Daoy (cell line): ENCODE results near the gene EIF4E3. TPM values are rescaled to one million over a fixed set of nuclear protein-coding genes. Genes with fewer than 3 reads are reported as not detected.
A peak's percentile ranks its signal among the peaks of the same experiment; 100 is the strongest.

Experiments used
- DNase-seq: peaks from one replicate; pipeline ENCODE4 v3.0.0-alpha.2; 2015; ENCODE audit warnings: low read depth
- total RNA-seq: library from RNA; depleted of rRNA; stranded (reverse); fragments of >200 nt; shearing (Covaris generic); gene quantifications from 2 replicates; pipeline ENCODE4 v1.2.3, GENCODE V29; 2014

Gene EIF4E3
- total RNA-seq, 1 experiment from 2014 or later, result 1.7 TPM

- no peak for DNase-seq
These were observed 1.6 kb downstream of the EIF4E3 start for GRCh38 chr3:71723452-71724170.

GRCh38 chr3:71722693-71723092, 2.5 kb downstream of the EIF4E3 start:
- DNase-seq, result no peak

DNA sequence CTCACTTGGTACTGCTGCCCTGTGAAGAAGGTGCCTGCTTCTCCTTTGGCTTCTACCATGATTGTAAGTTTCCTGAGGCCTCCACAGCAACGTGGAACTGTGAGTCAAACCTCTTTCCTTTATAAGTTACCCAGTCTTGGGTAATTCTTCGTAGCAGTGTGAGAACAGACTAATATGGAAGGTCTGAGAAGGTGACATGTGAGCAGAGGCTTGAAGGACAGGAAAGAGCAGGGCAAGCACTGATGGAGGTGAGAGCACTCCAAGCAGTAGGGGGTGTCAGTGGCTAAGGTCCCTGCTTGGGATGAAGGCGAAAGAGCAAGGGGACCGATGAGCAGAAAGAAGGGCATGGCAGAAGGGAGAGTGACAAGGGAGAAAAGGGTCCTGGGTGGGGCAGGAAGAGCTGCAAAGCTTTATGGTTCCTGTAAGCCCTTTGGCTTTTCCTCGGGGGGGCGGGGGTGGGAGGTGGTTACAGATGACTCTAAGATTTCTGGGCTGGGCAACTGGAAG, 3.5 kb downstream of the EIF4E3 start:
- DNase-seq, result no peak

- DNase-seq, result no peak
These were observed 4.2 kb downstream of the EIF4E3 start for GRCh38 chr3:71721002-71721401.

- no peak for DNase-seq
These were observed 7.1 kb downstream of the EIF4E3 start for GRCh38 chr3:71718072-71718471.

GRCh38 chr3:71714595-71714994, 10.6 kb downstream of the EIF4E3 start:
- no peak for DNase-seq

- DNase-seq, result no peak
These were observed 12.2 kb downstream of the EIF4E3 start for GRCh38 chr3:71713041-71713440.

DNA sequence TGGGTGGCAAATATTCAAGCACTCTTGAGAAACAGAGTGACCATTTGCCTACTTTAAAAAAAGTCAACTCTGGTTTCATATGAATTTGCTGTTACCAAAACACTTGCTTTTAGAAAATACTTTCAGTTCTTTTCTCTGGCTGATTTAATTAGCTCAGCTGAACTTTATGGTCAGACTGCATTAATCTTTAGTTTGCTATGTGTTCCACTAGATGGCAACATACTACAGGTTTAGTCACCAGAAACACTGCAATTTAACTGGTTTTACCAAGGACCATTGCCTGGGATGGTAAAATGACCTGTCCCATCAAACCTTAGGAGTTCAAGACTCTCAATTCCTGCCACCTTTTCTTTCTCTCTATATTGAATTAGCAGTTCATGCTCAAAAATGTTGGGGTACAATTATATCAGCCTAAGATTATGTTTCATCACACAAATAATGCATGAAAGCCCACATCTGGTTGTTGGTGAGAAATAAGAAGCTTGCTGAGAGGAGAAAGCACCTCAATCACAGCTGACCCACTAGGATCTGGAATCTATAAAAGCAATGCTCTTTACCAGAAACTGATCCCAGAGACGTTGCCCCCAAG, 14.2 kb downstream of the EIF4E3 start:
- DNase-seq, result peak; percentile 15

DNA sequence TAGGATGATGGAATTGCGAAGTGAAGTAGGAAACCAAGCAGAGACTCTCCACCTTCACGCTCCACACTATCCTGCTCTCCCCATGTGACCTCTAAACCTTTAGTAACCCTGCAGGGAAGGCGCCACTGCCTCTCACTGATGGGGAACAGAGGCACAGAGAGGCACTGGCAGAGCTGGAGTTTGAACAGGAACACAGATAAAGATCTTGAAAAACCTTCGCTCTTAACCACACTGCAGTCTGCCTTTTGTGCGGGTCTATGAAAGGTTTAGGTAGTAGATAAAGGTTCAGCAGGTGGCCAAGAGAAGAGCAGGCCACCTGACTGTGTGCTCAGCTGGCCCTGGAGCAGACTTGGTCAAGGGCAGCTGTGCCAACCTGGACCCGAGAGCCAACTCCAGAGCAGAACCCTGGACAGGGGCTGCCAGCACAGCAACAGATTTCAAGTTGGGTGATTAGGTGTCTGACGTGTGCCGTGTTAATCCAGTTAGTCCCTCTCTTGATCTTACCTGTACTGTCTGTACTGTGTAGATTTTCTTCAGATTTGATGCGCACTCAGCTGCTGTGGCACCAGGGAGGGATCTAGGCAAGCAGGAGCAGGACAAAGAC, 15.2 kb downstream of the EIF4E3 start:
- DNase-seq, result no peak

DNA sequence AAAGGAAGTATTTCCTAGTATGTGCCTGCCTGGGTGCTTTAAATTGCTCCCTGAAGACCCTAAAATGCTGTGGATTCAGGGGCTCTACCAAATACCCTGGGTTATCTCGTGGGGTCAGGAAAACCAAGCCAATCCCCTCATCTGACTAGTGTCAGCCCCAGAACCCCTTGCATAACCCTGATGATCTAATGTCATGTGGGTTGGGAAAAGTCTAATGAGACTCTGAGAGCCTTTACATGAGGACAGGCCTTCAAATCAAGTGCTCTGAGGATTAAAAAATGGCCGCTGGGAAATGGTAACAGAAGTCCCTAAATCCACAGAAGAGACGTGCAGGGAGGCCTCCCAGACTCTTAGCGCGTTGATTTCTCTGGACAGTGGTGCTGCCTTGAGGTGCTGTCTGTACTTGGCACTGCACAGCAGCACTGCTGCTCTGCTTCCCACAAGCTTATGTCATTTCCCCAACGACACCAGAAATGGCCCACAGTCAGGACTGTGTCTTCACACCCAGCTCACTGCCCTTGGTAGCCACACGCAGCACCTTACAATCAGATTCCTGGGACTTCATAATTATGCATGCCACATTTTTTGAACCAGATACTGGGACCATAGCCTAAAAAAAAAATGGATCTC, 16.6 kb downstream of the EIF4E3 start:
- DNase-seq, result no peak

GRCh38 chr3:71707595-71707994, 17.6 kb downstream of the EIF4E3 start:
- DNase-seq, result no peak

- no peak for DNase-seq
These were observed 19.5 kb downstream of the EIF4E3 start for GRCh38 chr3:71705681-71706080.

DNA sequence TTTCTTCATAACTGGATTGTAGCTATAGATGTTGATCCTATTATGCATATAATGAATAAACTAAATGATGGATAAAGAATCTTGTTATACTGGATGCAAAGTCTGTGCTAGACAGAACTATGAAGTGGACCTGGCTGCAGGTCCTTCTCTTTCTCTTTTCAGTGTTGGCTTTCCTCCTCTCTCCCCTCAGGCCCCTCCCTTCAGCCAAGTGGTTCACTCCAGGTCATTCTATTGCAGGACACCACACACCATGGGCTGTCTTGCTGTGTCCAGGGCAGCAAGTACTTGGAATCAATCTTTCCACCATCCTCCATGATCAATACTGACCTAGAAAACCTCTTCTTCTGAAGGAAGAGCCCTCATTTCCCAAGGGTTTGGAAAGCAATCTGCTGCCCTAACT, 20.3 kb downstream of the EIF4E3 start:
- no peak for DNase-seq

DNA sequence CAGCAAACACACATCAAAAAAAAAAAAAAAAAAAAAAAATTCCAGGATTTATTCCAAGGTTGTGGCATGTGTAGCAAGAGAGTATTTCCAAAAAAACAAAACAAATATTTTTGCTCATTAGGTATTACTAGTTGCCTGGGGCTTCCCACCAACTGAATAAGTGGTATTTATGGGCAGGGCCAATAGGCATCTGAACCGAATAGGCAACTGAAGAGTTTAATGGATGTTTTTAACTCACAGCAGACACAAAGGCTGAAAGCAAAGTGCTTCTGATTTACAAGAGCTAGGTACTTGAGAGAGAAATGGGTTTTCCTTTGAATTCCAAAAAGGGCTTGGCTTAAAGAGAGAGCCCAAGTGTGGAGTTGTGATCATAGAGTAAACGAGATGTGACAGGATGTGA, 21.4 kb downstream of the EIF4E3 start:
- DNase-seq, result no peak

GRCh38 chr3:71702131-71703024, 22.8 kb downstream of the EIF4E3 start:
- DNase-seq, result no peak

DNA sequence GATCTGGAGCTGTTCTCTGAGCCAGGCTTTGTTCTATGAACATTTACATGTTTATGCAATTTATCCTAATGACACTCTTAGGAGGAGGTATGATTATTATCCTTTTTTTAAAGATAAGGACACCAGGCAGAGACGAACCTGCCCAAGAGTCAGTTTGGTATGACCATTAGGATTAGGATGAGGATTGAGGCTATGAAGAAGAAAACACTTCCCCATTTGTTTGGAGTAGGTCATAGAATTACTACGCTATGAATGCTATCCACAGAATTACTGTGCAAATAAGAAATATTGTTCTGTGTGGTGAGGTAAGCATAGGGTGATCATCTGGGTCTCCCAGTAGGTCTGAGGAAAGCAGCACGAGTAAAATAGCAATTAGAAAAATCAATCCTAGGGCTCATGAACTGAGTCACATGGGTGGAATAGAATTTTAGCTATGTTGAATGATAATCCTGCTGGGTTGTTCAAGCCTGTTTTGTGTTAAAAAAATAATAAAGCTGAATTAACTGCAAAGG, 23.9 kb downstream of the EIF4E3 start:
- no peak for DNase-seq

GRCh38 chr3:71695000-71695482, 30.2 kb downstream of the EIF4E3 start:
- no peak for DNase-seq

- no peak for DNase-seq
These were observed 30.7 kb downstream of the EIF4E3 start for GRCh38 chr3:71694358-71694999.

DNA sequence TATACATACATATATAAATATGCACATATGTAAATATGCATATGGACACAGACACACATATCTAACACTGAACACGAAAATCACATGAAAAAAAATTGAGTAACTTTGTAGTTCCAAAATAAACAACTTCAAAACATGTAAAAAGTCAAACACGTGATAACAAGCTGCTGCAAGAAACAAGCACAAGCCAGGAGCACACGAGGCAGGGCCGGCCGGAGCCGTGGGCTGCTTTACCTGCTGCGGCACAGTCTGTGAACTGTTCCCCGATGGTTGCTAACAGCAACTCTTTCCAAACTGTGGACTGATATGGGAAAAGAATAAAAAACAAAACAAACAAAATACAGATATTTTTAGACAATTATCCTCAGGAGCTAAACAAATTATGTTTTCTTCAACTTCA, 31.6 kb downstream of the EIF4E3 start:
- DNase-seq, result no peak

- no peak for DNase-seq
These were observed 33.1 kb downstream of the EIF4E3 start for GRCh38 chr3:71692139-71692538.
